Stimulated activated CD4-positive, alpha-beta T cell treated with anti-CD3 and anti-CD28 coated beads, Interleukin-4, amount 100 ng/mL, for 4 hours (primary cell): ENCODE data around the gene SEM1.
"Not testable (repeated sequence)": the region's sequence is repeated elsewhere in the genome, so short reads cannot be mapped to it uniquely, and the experiment has no call there.

Experiments
- DNase-seq, 2 experiments: peaks; one replicate each; pipeline ENCODE4 v3.0.0-alpha.2; 2020

The SEM1 gene

GRCh38 chr7:96700516-96700915 is 9.1 kb downstream of the SEM1 start:
- no peak for DNase-seq

DNA sequence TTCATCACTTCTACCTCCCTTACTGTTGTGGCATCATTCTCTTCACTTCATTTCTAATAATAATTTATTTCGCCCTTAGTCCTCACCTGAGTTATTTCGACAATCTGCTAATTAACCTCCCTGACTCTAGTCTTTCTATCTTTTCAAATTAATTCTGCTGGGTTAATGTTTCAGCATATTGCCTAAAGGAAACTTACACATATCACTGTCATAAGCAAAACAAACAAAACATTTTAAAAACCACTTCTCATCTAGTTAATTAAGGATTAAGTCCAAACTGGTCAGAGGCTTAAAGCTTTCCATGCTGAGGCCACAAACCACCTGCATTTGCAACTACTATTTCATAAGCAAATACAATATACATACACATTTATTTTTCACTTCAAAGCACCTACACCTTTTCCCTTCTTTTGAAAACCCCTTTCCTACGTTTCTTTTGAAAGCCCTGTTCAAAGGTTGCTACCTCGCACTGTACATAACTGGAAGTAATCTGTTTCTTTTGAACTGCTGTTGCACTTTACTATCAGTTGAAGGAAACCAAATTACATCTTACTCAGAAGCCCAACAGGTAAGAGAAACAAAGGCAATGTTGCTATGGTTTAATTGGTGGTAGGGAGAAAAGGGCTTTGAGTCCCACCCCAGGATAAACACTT is 10.3 kb downstream of the SEM1 start:
- no peak for DNase-seq

GRCh38 chr7:96698449-96698848 is 11.2 kb downstream of the SEM1 start:
- DNase-seq = not testable (repeated sequence)

DNA sequence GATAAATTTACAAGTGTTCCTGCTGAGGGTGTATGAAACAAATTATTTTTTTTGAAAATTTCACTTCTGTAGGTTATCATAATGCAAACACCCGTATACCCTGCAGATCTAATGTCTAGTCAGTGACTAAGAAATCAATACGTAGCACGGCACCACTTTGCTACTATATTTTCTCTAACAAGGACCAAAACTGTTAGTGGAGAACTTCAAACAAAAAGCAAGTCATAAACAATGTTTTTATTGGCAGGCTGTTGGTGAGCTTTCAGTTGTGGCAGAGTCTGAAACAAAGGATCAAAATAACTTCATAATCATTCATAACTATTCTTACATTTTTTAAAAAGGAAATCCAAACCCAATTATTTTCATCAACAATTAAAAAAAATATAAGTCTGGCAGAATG is 11.8 kb downstream of the SEM1 start:
- DNase-seq = no peak

DNA sequence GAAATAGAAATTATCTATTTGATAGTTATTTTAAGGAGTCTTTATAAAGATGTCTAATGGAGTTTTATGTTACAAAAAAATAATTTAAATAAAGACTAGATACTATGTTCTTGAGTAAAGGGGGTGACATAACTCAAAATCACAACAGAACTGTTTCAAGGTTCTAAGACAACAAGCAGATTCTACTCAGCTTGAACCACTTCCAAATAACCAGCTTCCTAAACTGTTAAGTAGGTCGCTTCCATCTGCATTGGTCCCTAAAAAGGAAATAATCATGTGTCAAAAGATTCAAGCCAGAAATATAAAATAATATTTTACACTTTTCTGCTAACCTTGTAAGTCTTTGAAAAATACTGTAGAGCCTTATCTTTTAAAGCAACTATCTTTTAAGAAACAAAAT is 14.1 kb downstream of the SEM1 start:
- DNase-seq = no peak

DNA sequence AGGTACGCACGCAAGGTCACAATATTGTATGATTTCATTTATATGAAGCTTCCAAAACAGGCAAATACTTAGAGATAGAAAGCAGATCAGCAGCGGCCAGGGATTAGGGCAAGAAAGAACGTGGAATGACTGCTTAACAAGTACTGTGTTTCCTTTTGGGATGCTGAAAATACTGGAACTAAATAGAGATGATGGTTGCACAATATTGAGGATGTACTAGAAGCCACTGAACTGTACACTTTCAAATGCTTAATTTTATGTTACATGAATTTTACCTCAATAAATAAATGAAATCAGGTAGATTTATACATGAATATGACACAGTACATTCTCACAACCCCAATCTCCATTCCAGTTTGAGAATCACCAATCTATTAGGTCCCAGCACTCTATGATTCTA is 15.6 kb downstream of the SEM1 start:
- no peak for DNase-seq

DNA sequence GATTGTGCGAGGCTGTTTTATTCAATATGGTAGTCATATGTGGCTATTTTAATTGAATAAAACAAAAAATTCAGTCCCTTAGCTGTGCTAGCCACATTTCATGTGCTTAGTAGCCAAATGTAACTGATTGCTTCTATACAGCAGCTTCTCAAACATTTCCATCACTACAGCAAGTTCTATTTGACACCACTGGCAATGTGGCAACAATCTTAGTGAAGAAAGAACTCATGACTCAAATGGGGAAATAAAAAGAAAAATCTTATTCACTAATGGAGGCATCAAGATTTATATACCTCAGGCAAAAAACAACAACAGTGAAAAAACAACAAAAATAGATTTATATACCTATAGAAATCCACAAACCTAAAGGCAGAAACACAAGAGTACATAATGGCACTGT is 17.9 kb downstream of the SEM1 start:
- no peak for DNase-seq

DNA sequence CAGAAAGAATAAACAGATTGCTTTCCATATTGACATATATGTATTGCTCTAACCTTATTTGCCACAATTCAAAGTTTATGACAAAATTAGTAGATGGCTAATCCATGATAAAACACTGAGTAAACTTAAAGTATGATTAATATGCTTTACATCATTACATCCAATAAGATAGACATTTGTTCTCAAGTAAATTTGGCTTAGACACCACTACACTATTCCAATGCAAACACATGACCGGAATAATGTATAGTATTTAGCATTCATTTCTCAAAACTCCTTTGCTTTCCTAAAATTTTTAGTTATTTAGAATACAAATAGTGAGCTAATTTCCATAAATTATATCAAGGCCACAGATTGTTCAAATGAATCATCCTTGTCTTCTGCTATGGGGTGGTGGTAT is 20.2 kb downstream of the SEM1 start:
- DNase-seq = no peak

GRCh38 chr7:96686305-96686704 is 23.3 kb downstream of the SEM1 start:
- no peak for DNase-seq

GRCh38 chr7:96685755-96686154 is 23.9 kb downstream of the SEM1 start:
- DNase-seq = no peak

- DNase-seq = no peak
Measured at GRCh38 chr7:96685353-96685752, 24.3 kb downstream of the SEM1 start.

DNA sequence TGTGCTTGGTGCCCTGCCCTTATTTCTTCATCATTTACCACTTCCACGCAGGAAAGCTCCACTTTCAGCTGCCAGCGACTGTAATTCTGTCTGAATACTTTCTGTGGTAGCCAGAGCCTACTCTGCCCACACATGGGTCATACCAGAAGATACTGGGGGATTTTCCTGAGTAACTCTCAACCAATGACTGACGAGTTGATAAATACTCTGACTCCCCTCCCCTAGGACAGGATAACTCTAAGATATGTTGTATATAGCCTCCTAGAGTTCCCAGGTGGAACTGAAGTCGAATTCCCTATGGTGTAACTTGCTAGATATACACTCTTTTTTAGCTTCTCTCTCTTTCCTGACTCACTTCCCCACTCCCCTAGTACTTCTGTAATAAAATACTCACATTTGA is 29.8 kb downstream of the SEM1 start:
- DNase-seq = no peak

DNA sequence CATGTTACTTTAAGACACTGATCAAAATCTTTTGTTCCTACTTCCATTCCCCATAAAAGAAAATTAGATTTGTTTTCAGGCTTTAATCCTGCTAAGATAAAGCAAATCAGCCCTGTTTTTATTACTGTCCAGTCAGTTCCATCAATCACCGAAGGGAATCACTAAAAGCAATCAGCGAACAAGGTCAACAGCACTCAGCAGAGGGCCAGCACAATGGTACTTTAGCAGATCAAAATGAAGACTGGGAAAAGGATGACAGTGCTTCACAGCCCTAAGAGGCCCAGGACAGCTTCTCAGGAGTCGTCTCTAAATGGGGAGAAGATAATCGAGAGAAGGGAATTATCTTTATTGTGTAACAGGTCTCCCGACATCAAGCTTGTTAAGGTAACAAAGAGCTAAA is 32.7 kb downstream of the SEM1 start:
- DNase-seq = no peak

- no peak for DNase-seq
Measured at GRCh38 chr7:96675548-96675947, 34.1 kb downstream of the SEM1 start.

GRCh38 chr7:96674565-96674964 is 35.1 kb downstream of the SEM1 start:
- DNase-seq = no peak

DNA sequence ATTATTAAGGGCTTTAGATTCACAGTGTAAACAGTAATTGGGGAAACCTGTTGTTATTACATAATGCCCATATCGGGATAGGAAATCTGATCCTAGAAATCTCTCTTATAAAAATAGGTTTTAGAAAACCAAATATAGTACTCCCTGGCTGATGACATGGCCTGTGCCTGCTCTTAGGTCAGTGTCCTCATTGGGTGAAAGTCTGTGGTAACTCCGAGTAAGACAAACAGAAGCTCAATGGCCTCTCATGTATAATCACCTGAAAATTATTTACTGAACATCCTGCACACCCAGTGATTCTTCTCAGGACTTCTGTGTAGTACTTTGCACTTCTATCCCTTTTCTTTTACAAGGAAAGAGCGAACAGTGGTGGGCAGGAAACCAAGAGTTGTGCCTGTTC is 37.8 kb downstream of the SEM1 start:
- DNase-seq = no peak

- DNase-seq = no peak
Measured at GRCh38 chr7:96670338-96671289, 39.0 kb downstream of the SEM1 start.

DNA sequence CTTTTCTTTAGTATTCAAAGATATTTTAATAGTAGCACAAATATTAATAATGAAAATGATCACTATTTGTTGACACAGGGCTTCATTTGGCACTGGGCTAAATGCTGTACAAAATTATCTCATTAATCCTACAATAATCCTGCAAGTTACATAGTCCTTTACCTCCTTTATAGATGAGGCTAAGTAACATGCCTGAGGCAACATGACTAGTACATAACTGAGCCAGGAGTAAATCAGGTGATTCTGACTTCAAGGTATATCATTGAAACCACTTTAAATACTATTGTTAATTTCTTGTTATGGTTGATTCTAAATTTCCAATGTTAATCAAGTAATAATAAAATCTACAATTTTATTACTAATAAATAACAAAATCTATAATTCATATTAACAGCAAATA is 39.8 kb downstream of the SEM1 start:
- DNase-seq = no peak

DNA sequence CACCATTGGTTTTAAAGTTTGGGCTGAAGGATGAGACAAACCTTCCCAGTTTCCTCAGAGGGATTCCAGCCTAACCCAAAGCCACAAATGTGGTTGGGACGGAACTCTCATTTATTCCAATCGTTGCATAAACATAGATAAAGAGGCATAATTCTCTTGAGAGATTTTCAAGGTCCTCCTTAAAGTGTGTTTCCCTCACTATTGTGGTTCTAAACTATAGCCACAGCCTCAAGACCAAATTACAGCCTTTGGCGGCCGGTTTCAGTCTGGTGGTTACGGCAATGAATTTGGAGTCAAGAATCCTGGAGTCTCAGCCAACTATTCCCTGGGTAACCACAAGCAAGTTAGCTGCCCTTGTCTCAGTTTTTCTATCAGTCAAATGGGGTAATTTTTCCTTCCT is 42.6 kb downstream of the SEM1 start:
- DNase-seq = no peak

DNA sequence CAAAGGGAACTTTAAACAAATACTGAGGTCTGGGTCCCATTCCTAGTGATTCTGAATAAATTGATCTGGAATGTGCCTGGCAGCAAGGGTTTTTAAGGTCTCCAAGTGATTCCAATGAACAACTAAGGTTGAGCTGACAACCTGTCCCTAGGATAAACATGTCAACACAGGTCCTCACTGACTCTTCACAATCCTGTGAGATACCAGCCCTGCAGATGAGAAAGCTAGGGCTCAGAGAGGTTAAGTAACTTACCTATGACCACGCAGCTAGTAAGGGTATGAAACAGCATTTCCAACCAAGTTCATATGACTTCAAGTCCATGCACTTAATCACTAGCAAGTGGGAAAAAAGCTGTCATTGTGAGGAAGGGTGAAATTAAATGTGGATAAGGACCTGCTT is 44.0 kb downstream of the SEM1 start:
- DNase-seq = no peak

DNA sequence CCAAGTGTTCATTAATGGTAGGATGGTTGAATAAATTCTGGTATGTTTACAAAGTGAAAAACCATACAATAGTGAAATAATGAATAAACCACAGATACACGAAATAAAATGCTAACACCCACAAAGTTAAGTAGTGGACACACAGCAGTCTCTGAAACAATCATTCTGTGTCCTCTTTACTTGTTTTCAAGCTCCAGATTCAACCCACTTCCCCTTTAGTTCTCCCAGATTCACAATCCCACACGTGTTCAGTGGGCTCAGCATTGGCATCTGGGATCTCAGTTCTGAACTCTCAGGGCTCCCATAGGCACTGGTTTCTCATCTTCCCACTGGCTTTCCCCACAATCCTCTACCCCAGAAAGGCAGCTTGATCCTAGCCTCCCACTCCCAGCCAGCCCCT is 44.9 kb downstream of the SEM1 start:
- DNase-seq = no peak

DNA sequence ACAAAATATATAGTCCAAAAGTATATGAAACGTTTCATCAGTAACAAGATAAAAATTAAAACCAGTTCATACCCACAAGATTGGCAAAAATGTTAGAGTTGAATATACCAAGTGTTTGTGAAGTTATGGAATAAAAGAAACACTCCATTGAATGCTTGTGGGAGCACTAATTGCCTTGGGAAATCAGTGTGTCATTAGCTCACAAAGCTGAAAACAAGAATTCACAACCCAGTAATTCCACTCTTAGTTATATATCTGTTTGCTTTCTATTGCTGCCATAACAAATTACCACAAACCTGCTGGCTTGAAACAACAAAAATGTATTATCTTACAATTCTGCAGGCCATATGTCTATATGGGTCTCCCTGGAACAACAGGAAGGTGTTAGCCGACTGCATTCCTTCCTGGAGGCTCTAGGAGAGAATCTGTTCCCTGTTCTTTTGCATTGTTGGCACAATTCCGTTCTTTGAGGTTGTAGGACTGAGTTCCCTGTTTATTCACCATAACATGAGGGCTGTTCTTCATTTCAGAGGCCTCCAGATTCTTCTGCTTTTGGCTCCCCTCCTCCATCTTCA is 45.7 kb downstream of the SEM1 start:
- no peak for DNase-seq

DNA sequence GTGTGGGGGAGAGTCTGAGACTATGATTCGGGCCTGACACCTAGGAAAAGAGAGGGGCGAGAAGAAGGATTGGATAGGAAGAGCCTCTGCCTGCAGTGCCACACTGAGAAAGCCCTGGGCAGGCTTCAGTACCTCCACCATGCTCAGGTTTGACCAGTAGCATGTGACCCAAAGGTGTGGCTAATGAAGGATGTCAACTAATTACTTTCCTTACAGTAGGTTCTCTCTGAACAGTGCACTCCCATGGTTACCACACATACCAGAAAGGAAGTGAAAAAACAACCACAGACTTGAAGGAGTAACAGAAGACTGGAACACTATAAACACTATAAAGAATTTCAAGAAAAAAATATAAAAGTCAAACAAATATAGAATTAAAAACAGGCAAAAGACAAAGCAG is 46.2 kb downstream of the SEM1 start:
- DNase-seq = no peak

DNA sequence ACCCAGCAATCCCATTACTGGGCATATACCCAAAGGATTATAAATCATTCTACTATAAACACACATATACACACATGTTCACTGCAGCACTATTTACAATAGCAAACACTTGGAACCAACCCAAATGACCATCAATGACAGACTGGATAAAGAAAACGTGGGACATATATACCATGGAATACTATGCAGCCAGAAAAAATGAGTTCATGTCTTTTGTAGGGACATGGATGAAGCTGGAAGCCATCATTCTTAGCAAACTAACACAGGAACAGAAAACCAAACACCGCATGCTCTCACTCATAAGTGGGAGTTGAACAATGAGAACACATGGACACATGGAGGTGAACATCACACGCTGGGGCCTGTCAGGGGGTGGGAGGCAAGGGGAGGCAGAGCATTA is 47.5 kb downstream of the SEM1 start:
- not testable (repeated sequence) for DNase-seq
